H1 (cell line): ENCODE measurements around the gene SKIC3. TPM values are rescaled to one million over a fixed set of nuclear protein-coding genes. Genes with fewer than 3 reads are reported as not detected.

Experiments used
- CTCF ChIA-PET: fragments of 300-600 bp; sonication (Branson Sonifier 250); formaldehyde crosslinking; loops from one replicate; lab custom pipeline; 2021; ENCODE audit not compliant: partially characterized antibody; lab: Charles Lee
- POLR2A ChIA-PET: fragments of 300-600 bp; sonication (Branson Sonifier 250); formaldehyde crosslinking; loops from one replicate; lab custom pipeline; 2021; ENCODE audit warnings: inconsistent platforms; ENCODE audit not compliant: partially characterized antibody; lab: Charles Lee
- DNase-seq, 2 experiments: peaks; one replicate each; pipeline versions ENCODE4 v3.0.0 to v3.0.0-alpha.2; 2010 to 2022; ENCODE audit warnings: low spot score in 2 of 2, low read depth in 1 of 2, mixed read lengths in 1 of 2
- FAIRE-seq: peaks from 2 replicates; lab custom pipeline; 2011; peaks lifted over from hg19 to GRCh38; lab: Jason Lieb, UNC
- H2AFZ ChIP-seq: 2 replicates; pipeline ENCODE4 v1.8.1; 2012; ENCODE audit warnings: low read length, inconsistent platforms
- H2AK5ac ChIP-seq: 2 replicates; pipeline ENCODE4 v1.6.1; 2013; ENCODE audit warnings: low read depth, low read length
- H2BK120ac ChIP-seq: replicated peaks from 2 replicates; pipeline ENCODE3; 2013; ENCODE audit warnings: low read depth, low read length, inconsistent platforms
- H2BK12ac ChIP-seq: 2 replicates; pipeline ENCODE4 v1.6.1; 2013; ENCODE audit warnings: low read depth, low read length
- H2BK15ac ChIP-seq: 2 replicates; pipeline ENCODE4 v1.6.1; 2013; ENCODE audit warnings: low read length
- H2BK20ac ChIP-seq: 2 replicates; pipeline ENCODE4 v1.6.1; 2013; ENCODE audit warnings: low read length
- H2BK5ac ChIP-seq: 2 replicates; pipeline ENCODE4 v1.6.1; 2013; ENCODE audit warnings: low read depth, low read length
- H3K14ac ChIP-seq: 2 replicates; pipeline ENCODE4 v1.6.1; 2013; ENCODE audit warnings: inconsistent platforms; ENCODE audit not compliant: insufficient read length
- H3K18ac ChIP-seq: 2 replicates; pipeline ENCODE4 v1.6.1; 2013; ENCODE audit warnings: low read length; ENCODE audit errors: extremely low read depth
- H3K23ac ChIP-seq: 2 replicates; pipeline ENCODE4 v1.6.1; 2013; ENCODE audit warnings: inconsistent platforms; ENCODE audit not compliant: insufficient read length
- H3K23me2 ChIP-seq: 2 replicates; pipeline ENCODE4 v1.6.1; 2013; ENCODE audit warnings: low read depth, low read length
- H3K27ac ChIP-seq: 2 replicates; pipeline ENCODE4 v1.6.1; 2011; ENCODE audit warnings: low read depth, low read length, inconsistent platforms
- H3K27me3 ChIP-seq, 4 experiments: replicated peaks in 1 of 4; 1 replicate in 1 of 4; 2 replicates in 3 of 4; pipeline versions ENCODE4 v1.6.1 to v1.8.1; 2011 to 2013; ENCODE audit warnings: low read length in 3 of 4, mild to moderate bottlenecking in 3 of 4, inconsistent platforms in 2 of 4, mixed read lengths in 2 of 4, moderate library complexity in 1 of 4; ENCODE audit not compliant: control insufficient read depth in 3 of 4, insufficient read depth in 3 of 4; ENCODE audit errors: extremely low read depth in 1 of 4
- H3K36me3 ChIP-seq, 4 experiments: 2 replicates each; pipeline versions ENCODE4 v1.6.1 to v1.8.1; 2011 to 2013; ENCODE audit warnings: mild to moderate bottlenecking in 4 of 4, low read length in 3 of 4, moderate library complexity in 2 of 4, control low read depth in 1 of 4, inconsistent platforms in 1 of 4; ENCODE audit not compliant: insufficient read depth in 4 of 4, control insufficient read depth in 2 of 4
- H3K4ac ChIP-seq: replicated peaks from 2 replicates; pipeline ENCODE3; 2013; ENCODE audit warnings: low read length, low read depth, mixed read lengths, inconsistent platforms; ENCODE audit not compliant: insufficient read length
- H3K4me1 ChIP-seq, 4 experiments: replicated peaks in 1 of 4; 1 replicate in 1 of 4; 2 replicates in 3 of 4; pipeline versions ENCODE4 v1.6.1 to v1.8.1; 2011 to 2013; ENCODE audit warnings: low read length in 3 of 4, inconsistent platforms in 2 of 4, mixed read lengths in 1 of 4; ENCODE audit not compliant: insufficient read depth in 4 of 4, control insufficient read depth in 3 of 4
- H3K4me2 ChIP-seq, 2 experiments: 2 replicates each; pipeline versions ENCODE4 v1.6.1 to v1.8.1; 2011 to 2013; ENCODE audit warnings: low read depth in 2 of 2, low read length in 2 of 2, control low read depth in 1 of 2, inconsistent platforms in 1 of 2, mild to moderate bottlenecking in 1 of 2; ENCODE audit not compliant: insufficient read depth in 1 of 2
- H3K4me3 ChIP-seq, 4 experiments: fragments of 200-600, 300-600 bp in 1 of 4; sonication (generic), shearing (Covaris generic), sonication (Bioruptor Twin) in 1 of 4; 2 replicates each; pipeline versions ENCODE4 v1.5.1 to v1.8.1; 2011 to 2016; ENCODE audit warnings: low read length in 4 of 4, low read depth in 3 of 4, control low read depth in 2 of 4, inconsistent platforms in 2 of 4, mild to moderate bottlenecking in 2 of 4, mixed read lengths in 1 of 4, moderate library complexity in 1 of 4; ENCODE audit not compliant: insufficient read depth in 2 of 4; ENCODE audit errors: extremely low read depth in 1 of 4
- H3K56ac ChIP-seq: replicated peaks from 2 replicates; pipeline ENCODE3; 2013; ENCODE audit warnings: low read depth, mild to moderate bottlenecking, mixed read lengths, low read length, inconsistent platforms; ENCODE audit not compliant: insufficient read length
- H3K79me1 ChIP-seq: 2 replicates; pipeline ENCODE4 v1.6.1; 2013; ENCODE audit warnings: low read depth, low read length, control low read depth
- H3K79me2 ChIP-seq, 2 experiments: 2 replicates each; pipeline versions ENCODE4 v1.6.1 to v1.8.1; 2012 to 2013; ENCODE audit warnings: low read length in 2 of 2, mild to moderate bottlenecking in 2 of 2, inconsistent platforms in 1 of 2; ENCODE audit not compliant: insufficient read depth in 2 of 2, control insufficient read depth in 1 of 2
- H3K9ac ChIP-seq, 4 experiments: replicated peaks in 1 of 4; 1 replicate in 1 of 4; 2 replicates in 3 of 4; pipeline versions ENCODE4 v1.6.1 to v1.8.1; 2011 to 2013; ENCODE audit warnings: low read depth in 3 of 4, low read length in 3 of 4, control low read depth in 2 of 4, mild to moderate bottlenecking in 2 of 4, moderate library complexity in 2 of 4, inconsistent platforms in 1 of 4; ENCODE audit errors: extremely low read depth in 1 of 4
- H3K9me3 ChIP-seq, 2 experiments: 2 replicates each; pipeline versions ENCODE4 v1.6.1 to v1.8.1; 2012 to 2013; ENCODE audit warnings: mild to moderate bottlenecking in 2 of 2, moderate library complexity in 2 of 2, control low read depth in 1 of 2, inconsistent platforms in 1 of 2, low read depth in 1 of 2, low read length in 1 of 2, mixed read lengths in 1 of 2; ENCODE audit not compliant: insufficient read depth in 2 of 2
- H4K20me1 ChIP-seq, 2 experiments: replicated peaks in 1 of 2; 2 replicates each; pipeline versions ENCODE3 to v1.8.1; 2011 to 2013; ENCODE audit warnings: inconsistent platforms in 2 of 2, low read length in 2 of 2, mild to moderate bottlenecking in 1 of 2; ENCODE audit not compliant: insufficient read depth in 2 of 2, control insufficient read depth in 1 of 2
- H4K5ac ChIP-seq: 2 replicates; pipeline ENCODE4 v1.6.1; 2013; ENCODE audit warnings: low read length, low read depth, mixed read lengths, inconsistent platforms; ENCODE audit not compliant: insufficient read length
- H4K8ac ChIP-seq: 2 replicates; pipeline ENCODE4 v1.8.0; 2013; ENCODE audit warnings: mild to moderate bottlenecking, moderate library complexity, low read length, inconsistent platforms; ENCODE audit not compliant: insufficient read depth; ENCODE audit errors: extremely low read depth
- H4K91ac ChIP-seq: replicated peaks from 2 replicates; pipeline ENCODE3; 2013; ENCODE audit warnings: low read length, mixed read lengths, inconsistent platforms; ENCODE audit not compliant: insufficient read length
- EP300 ChIP-seq, 2 experiments: IDR thresholded peaks; 1 replicate in 1 of 2; 2 replicates in 1 of 2; pipeline ENCODE4 v1.6.1; 2011 to 2012; ENCODE audit warnings: low read depth in 2 of 2, low read length in 2 of 2, mild to moderate bottlenecking in 2 of 2, borderline replicate concordance in 1 of 2, inconsistent platforms in 1 of 2, moderate library complexity in 1 of 2
- POU5F1 ChIP-seq: IDR thresholded peaks from 2 replicates; pipeline ENCODE4 v1.6.1; 2011; ENCODE audit warnings: low read depth, mild to moderate bottlenecking, low read length, moderate library complexity
- SUZ12 ChIP-seq: fragments of 200-600 bp; sonication (generic); IDR thresholded peaks from 2 replicates; pipeline ENCODE4 v1.6.1; 2012; ENCODE audit warnings: mild to moderate bottlenecking, inconsistent platforms, low read length, moderate library complexity, mixed read lengths
- TCF12 ChIP-seq: IDR thresholded peaks from 2 replicates; pipeline ENCODE4 v1.6.1; 2011; ENCODE audit warnings: low read depth, mild to moderate bottlenecking, low read length
- whole genome bisulfite sequencing, 2 experiments: shearing (Covaris generic) in 1 of 2; methylation state at CpG; one replicate each; pipeline versions ENCODE4 v1.1.6 to v1.1.7; 2013 to 2015; ENCODE audit warnings: low lambda C conversion rate in 2 of 2, mixed read lengths in 2 of 2, inconsistent platforms in 1 of 2, low coverage in 1 of 2, missing lambda C conversion rate in 1 of 2; ENCODE audit not compliant: insufficient replicate concordance in 2 of 2, insufficient coverage in 1 of 2, insufficient read length in 1 of 2; ENCODE audit errors: extremely low coverage in 1 of 2, missing lambda C conversion rate in 1 of 2; 5-methylcytosine and 5-hydroxymethylcytosine counted together
- polyA plus RNA-seq, 7 experiments: library from polyadenylated mRNA; depleted of rRNA in 3 of 7; stranded (reverse) in 5 of 7; unstranded in 2 of 7; fragments of >200 nt in 5 of 7; fragments of 200-250 nt in 2 of 7; gene quantifications; 1 replicate in 5 of 7; 2 replicates in 1 of 7; 4 replicates in 1 of 7; pipeline versions ENCODE4 v1.2.1 to v1.2.3, GENCODE V29; 2011 to 2013; ENCODE audit warnings: missing spikeins in 2 of 7, mixed read lengths in 2 of 7
- total RNA-seq: library from RNA; stranded (reverse); fragmentation: NEBNext Ultra II Directional; extraction: Animal tissue kit (Norgen Biotek cat#: 25700); gene quantifications from 2 replicates; pipeline ENCODE4 v1.2.1, GENCODE V29; 2021

The SKIC3 gene
- total and polyA plus RNA-seq, 2 of the 8 experiments (the other 6 are each of a cell fraction or from before 2014, with no cell fraction given), result 13.7 to 53.7 TPM

DNA sequence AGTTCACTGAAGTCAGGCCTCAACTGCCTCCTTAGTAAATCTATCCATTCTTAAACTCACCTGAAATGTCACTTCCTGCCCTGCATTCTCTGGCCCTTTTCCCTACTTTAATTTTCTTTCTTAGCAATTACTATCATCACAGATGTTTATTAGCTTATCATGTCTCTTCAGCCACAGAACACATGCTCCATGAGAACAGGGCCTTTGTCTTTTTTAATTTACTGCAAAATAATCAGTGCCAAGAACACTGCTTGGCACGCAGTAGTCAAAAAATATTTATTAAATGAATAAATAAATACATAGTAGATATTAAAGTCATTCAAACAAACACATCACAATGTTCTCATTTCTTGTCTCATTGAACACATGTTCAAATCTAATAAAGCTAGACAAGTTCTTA is 46.2 kb downstream of the SKIC3 start:
- no peak overlapping the region for H2BK15ac ChIP-seq
- H2BK12ac ChIP-seq, result no peak overlapping the region
- H2BK120ac ChIP-seq, result no peak overlapping the region
- no peak overlapping the region for H3K27ac ChIP-seq
- H3K4me2 ChIP-seq, result no peak overlapping the region
- no peak overlapping the region for H3K4me3 ChIP-seq
- no peaks in the 10 kb centered on the region for H3K27me3 ChIP-seq
- H2BK20ac ChIP-seq, result no peak overlapping the region
- H4K20me1 ChIP-seq, result no peaks in the 10 kb centered on the region
- H4K5ac ChIP-seq, result no peak overlapping the region
- no peak overlapping the region for H3K23ac ChIP-seq
- no peaks in the 10 kb centered on the region for H3K79me2 ChIP-seq
- H2AK5ac ChIP-seq, result no peak overlapping the region
- CTCF ChIA-PET, result interaction anchor here (1.7 kb wide), 1 partner anchor 61 kb away, joined by 4 read pairs; no protein-coding TSS in a partner anchor
- 100% methylated on average over 1 of the region's 1 CpG; no CpG with 5 or more reads in 1 of the 2 experiments for WGBS, 2 experiments
- FAIRE-seq (no peak), DNase-seq (no peak)
- no peak overlapping the region for H3K56ac ChIP-seq
- H3K14ac ChIP-seq, result no peak overlapping the region
- no peak overlapping the region for H4K8ac ChIP-seq
- H3K23me2 ChIP-seq, result no peaks in the 10 kb centered on the region; the same call in 1 of the 2 replicates
- H3K4ac ChIP-seq, result no peak overlapping the region
- no peak overlapping the region for H3K9ac ChIP-seq
- POLR2A ChIA-PET, result no interaction called here
- no peaks in the 10 kb centered on the region for H3K4me1 ChIP-seq
- H4K91ac ChIP-seq, result no peak overlapping the region
- no peaks in the 10 kb centered on the region for H3K9me3 ChIP-seq
- no peak overlapping the region for H2AFZ ChIP-seq
- H3K36me3 ChIP-seq, result peaks cover 0 to 49% (median 9%) of the 10 kb centered on the region in 4 experiments; a peak in 6 of 8 replicates
- H2BK5ac ChIP-seq, result no peak overlapping the region
- no peaks in the 10 kb centered on the region for H3K79me1 ChIP-seq
- TF ChIP-seq SUZ12 (no peak), EP300 (IDR thresholded peaks at IDR 0.05; ENCODE audit: borderline replicate concordance in 1 of 2, low read depth in 2 of 2, low read length in 2 of 2) (no peak), TCF12 (no peak), POU5F1 (no peak)
- TF ChIP-seq, all 59 proteins: peak for 0
- no peak overlapping the region for H3K18ac ChIP-seq
